CD4-positive, alpha-beta T cell (primary cell): ENCODE measurements around the gene NRXN2. TPM values are rescaled to one million over a fixed set of nuclear protein-coding genes. Genes with fewer than 3 reads are reported as not detected.

Source experiments
- ATAC-seq: fragments of 200-7000 bp; cut with Tn5 transposase; one replicate; pipeline ENCODE4 v1.10.0; 2022; ENCODE audit warnings: mild to moderate bottlenecking; ENCODE audit not compliant: poor library complexity
- CTCF ChIA-PET: fragments of 350-600 bp; sonication (Branson Sonifier 250); formaldehyde crosslinking; loops from one replicate; lab custom pipeline; 2021; ENCODE audit warnings: antibody characterized with exemption, inconsistent platforms; lab: Charles Lee
- POLR2A ChIA-PET: fragments of 350-600 bp; sonication (Branson Sonifier 250); formaldehyde crosslinking; loops from one replicate; lab custom pipeline; 2021; ENCODE audit warnings: antibody characterized with exemption, inconsistent platforms; lab: Charles Lee
- DNase-seq, 14 experiments: peaks; one replicate each; pipeline ENCODE4 v3.0.0-alpha.2; 2013 to 2020; ENCODE audit warnings: mixed read lengths in 2 of 14
- H3K27ac ChIP-seq, 2 donors: one replicate each; pipeline versions ENCODE4 v1.5.1 to v1.7.0; 2013; ENCODE audit warnings: low read length in 2 of 2, low read depth in 1 of 2, mild to moderate bottlenecking in 1 of 2
- H3K27me3 ChIP-seq, 2 experiments: 1 replicate in 1 of 2; 2 replicates in 1 of 2; pipeline versions ENCODE4 v1.6.1 to v1.7.0; 2013; ENCODE audit warnings: low read length in 2 of 2, control low read depth in 1 of 2, mild to moderate bottlenecking in 1 of 2, moderate library complexity in 1 of 2; ENCODE audit not compliant: insufficient read depth in 2 of 2, control insufficient read depth in 1 of 2
- H3K36me3 ChIP-seq: one replicate; pipeline ENCODE4 v1.6.1; 2013; ENCODE audit warnings: low read length, control low read depth; ENCODE audit not compliant: insufficient read depth
- H3K4me1 ChIP-seq: one replicate; pipeline ENCODE4 v1.6.1; 2013; ENCODE audit warnings: low read length, control low read depth; ENCODE audit not compliant: insufficient read depth
- H3K4me3 ChIP-seq: one replicate; pipeline ENCODE4 v1.5.1; 2013; ENCODE audit warnings: mild to moderate bottlenecking, low read length, moderate library complexity
- H3K9me3 ChIP-seq, 2 experiments: 1 replicate in 1 of 2; 2 replicates in 1 of 2; pipeline versions ENCODE4 v1.6.1 to v1.7.0; 2013; ENCODE audit warnings: low read length in 2 of 2, mild to moderate bottlenecking in 2 of 2, control low read depth in 1 of 2, moderate library complexity in 1 of 2; ENCODE audit not compliant: control insufficient read depth in 1 of 2, insufficient read depth in 1 of 2
- H3K27ac Mint-ChIP-seq: one replicate; pipeline ENCODE4 v1.8.0; 2020; ENCODE audit warnings: mixed read lengths
- H3K27me3 Mint-ChIP-seq: one replicate; pipeline ENCODE4 v1.8.0; 2021; ENCODE audit warnings: mixed read lengths
- H3K36me3 Mint-ChIP-seq: one replicate; pipeline ENCODE4 v1.8.0; 2021; ENCODE audit warnings: low read depth, mixed read lengths
- H3K4me1 Mint-ChIP-seq: one replicate; pipeline ENCODE4 v1.8.0; 2021; ENCODE audit warnings: low read depth, mixed read lengths
- H3K4me3 Mint-ChIP-seq: one replicate; pipeline ENCODE4 v1.8.0; 2020; ENCODE audit warnings: mild to moderate bottlenecking, mixed read lengths
- H3K9me3 Mint-ChIP-seq: one replicate; pipeline ENCODE4 v1.8.0; 2020; ENCODE audit warnings: mixed read lengths
- intact Hi-C, 2 experiments: fragments of 100-400 bp; cut with DNase I in 1 of 2; cut with micrococcal nuclease in 1 of 2; formaldehyde crosslinking; loops; one replicate each; pipeline versions ENCODE4 v1.15.1 to v1.9.0; 2023 to 2025; cut with DNase I, micrococcal nuclease
- total RNA-seq, 174 experiments: library from RNA in 2 of 174; stranded (reverse) in 2 of 174; gene quantifications; one replicate each; pipeline ENCODE4 v1.2.3 and lab custom pipeline; 2021 to 2026
- TF ChIP-seq, protein P1 (sequence below): fragments of 200-600 bp; IDR thresholded peaks from one replicate; pipeline ENCODE4 v1.8.0; 2022; ENCODE audit warnings: antibody characterized with exemption, mild to moderate bottlenecking

The NRXN2 gene
- total RNA-seq, 2 experiments from 2014 or later: 0.05 to 0.31 TPM

DNA sequence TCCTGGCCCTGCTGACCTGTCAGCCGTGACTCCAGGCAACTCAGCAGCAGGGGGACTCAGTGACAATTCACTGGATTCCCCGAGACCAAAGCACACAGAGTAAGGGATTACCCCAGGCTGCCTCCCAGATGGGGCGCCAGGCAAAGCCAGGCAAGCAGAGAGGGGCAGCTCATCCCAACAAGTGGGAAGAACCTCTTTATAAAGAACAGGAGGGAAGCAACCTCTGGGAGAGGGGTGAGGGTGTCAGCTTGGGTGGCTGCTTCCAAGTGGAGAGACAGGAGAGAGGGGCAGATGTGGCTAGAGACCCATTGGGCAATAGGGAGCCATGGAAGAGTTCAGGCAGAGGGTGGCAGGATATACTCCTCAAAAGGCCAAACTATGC, 130.8 kb downstream of the NRXN2 start:
- H3K4me1 ChIP-seq: no peaks in the 10 kb centered on the region
- peaks cover 4% of the 10 kb centered on the region in 2 experiments for H3K27me3 ChIP-seq
- ChIA-PET POLR2A (no interaction called here), CTCF (no interaction called here)
- no peaks in the 10 kb centered on the region for H3K4me1 Mint-ChIP-seq
- no peak overlapping the region for H3K27ac ChIP-seq
- H3K4me3 ChIP-seq: no peak overlapping the region
- no peak for ATAC-seq
- H3K36me3 Mint-ChIP-seq: no peaks in the 10 kb centered on the region
- no peaks in the 10 kb centered on the region for H3K36me3 ChIP-seq
- intact Hi-C loops: no loop called here
- H3K27me3 Mint-ChIP-seq: no peaks in the 10 kb centered on the region
- peaks cover 15% of the 10 kb centered on the region for H3K9me3 Mint-ChIP-seq
- TF ChIP-seq, protein P1, sequence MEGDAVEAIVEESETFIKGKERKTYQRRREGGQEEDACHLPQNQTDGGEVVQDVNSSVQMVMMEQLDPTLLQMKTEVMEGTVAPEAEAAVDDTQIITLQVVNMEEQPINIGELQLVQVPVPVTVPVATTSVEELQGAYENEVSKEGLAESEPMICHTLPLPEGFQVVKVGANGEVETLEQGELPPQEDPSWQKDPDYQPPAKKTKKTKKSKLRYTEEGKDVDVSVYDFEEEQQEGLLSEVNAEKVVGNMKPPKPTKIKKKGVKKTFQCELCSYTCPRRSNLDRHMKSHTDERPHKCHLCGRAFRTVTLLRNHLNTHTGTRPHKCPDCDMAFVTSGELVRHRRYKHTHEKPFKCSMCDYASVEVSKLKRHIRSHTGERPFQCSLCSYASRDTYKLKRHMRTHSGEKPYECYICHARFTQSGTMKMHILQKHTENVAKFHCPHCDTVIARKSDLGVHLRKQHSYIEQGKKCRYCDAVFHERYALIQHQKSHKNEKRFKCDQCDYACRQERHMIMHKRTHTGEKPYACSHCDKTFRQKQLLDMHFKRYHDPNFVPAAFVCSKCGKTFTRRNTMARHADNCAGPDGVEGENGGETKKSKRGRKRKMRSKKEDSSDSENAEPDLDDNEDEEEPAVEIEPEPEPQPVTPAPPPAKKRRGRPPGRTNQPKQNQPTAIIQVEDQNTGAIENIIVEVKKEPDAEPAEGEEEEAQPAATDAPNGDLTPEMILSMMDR: no peak
- no peak overlapping the region for H3K4me3 Mint-ChIP-seq
- peaks cover 3 to 34% of the 10 kb centered on the region in 2 experiments for H3K9me3 ChIP-seq
- no peak for DNase-seq
- no peak overlapping the region for H3K27ac Mint-ChIP-seq

DNA sequence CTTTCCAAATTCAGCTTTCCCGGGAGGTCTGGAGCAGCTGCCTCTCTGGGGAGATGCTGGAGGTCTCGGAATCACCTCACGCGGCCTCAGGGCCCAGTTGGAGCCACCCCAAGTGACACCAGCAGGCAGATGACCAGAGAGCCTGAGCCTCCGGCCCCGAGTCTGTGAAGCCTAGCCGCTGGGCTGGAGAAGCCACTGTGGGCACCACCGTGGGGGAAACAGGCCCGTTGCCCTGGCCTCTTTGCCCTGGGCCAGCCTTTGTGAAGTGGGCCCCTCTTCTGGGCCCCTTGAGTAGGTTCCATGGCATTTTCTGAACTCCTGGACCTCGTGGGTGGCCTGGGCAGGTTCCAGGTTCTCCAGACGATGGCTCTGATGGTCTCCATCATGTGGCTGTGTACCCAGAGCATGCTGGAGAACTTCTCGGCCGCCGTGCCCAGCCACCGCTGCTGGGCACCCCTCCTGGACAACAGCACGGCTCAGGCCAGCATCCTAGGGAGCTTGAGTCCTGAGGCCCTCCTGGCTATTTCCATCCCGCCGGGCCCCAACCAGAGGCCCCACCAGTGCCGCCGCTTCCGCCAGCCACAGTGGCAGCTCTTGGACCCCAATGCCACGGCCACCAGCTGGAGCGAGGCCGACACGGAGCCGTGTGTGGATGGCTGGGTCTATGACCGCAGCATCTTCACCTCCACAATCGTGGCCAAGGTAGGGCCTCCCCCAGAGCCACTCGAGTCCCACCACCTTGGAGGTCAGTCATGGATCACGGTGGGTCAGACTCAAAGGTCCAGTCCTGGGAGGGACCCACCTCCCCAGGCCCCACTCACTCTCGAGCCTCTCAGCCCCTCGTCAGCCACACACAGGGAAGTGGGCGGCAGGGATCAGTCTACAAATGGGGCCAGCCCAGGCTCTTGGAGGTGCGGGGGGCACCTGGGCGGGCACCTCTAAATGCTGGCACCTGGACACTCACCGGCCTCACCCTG, 131.5 kb downstream of the NRXN2 start:
- no peak overlapping the region for H3K4me3 Mint-ChIP-seq
- H3K36me3 Mint-ChIP-seq: no peaks in the 10 kb centered on the region
- H3K9me3 Mint-ChIP-seq: peaks cover 15% of the 10 kb centered on the region
- CTCF ChIA-PET: no interaction called here
- POLR2A ChIA-PET: no interaction called here
- H3K9me3 ChIP-seq: peaks cover 3 to 36% of the 10 kb centered on the region in 2 experiments
- no peaks in the 10 kb centered on the region for H3K36me3 ChIP-seq
- H3K27ac ChIP-seq: no peak overlapping the region
- H3K4me3 ChIP-seq: no peak overlapping the region
- intact Hi-C loops: no loop called here
- H3K4me1 ChIP-seq: no peaks in the 10 kb centered on the region
- ATAC-seq (no peak), DNase-seq (no peak)
- peaks cover 4% of the 10 kb centered on the region in 2 experiments for H3K27me3 ChIP-seq
- TF ChIP-seq, protein P1: no peak
- no peaks in the 10 kb centered on the region for H3K4me1 Mint-ChIP-seq
- no peak overlapping the region for H3K27ac Mint-ChIP-seq
- H3K27me3 Mint-ChIP-seq: no peaks in the 10 kb centered on the region

DNA sequence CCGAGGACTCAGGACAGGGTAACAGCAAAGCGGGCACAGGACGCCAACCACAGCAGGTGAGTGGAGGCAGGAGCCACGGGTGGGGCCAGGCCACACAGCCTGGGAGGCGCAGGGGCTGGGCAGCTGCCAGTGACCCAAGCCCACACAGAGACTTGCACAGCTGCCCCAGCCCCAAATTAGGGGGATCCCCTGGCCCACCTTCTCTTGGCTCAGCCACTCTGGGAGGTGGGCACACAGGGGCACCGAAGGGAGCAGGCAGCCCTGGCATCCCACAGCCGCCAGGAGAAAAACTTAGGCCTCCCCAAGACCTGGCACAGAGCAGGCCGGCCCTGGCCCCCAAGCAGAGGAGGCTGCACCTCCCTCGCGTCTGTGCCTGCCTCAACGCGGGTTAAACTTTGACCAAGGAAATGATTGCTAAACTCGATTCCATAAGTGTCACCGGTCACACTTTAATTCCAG, 132.2 kb downstream of the NRXN2 start, which contains the start of gene SLC22A12:
Gene SLC22A12, plus strand, starts transcription at position 458 of the 459 bp plus-strand sequence. CDS start 337 bp downstream, outside the sequence.
- Histone ChIP-seq H3K36me3 (no peaks in the 10 kb centered on the region), H3K4me3 (no peak within 1 kb of the TSS), H3K27ac (no peak within 1 kb of the TSS), H3K27me3 (peaks cover 4% of the 10 kb centered on the region in 2 experiments), H3K4me1 (no peaks in the 10 kb centered on the region), H3K9me3 (peaks cover 3 to 32% of the 10 kb centered on the region in 2 experiments)
- no peaks in the 10 kb centered on the region for H3K36me3 Mint-ChIP-seq
- no peak within 1 kb of the TSS for H3K27ac Mint-ChIP-seq
- no peak for DNase-seq
- H3K9me3 Mint-ChIP-seq: peaks cover 15% of the 10 kb centered on the region
- TF ChIP-seq, protein P1: no peak
- CTCF ChIA-PET: no interaction called here
- H3K27me3 Mint-ChIP-seq: no peaks in the 10 kb centered on the region
- no peak for ATAC-seq
- POLR2A ChIA-PET: no interaction called here
- H3K4me3 Mint-ChIP-seq: no peak within 1 kb of the TSS
- intact Hi-C loops: no loop called here
- H3K4me1 Mint-ChIP-seq: no peaks in the 10 kb centered on the region
